WERI-Rb-1 (cell line): ENCODE data around the gene RPTOR.
"Not testable (repeated sequence)": the region's sequence is repeated elsewhere in the genome, so short reads cannot be mapped to it uniquely, and the experiment has no call there.

Experiments
- DNase-seq: peaks from one replicate; pipeline ENCODE4 v3.0.0-alpha.2; 2020
- H3K27ac ChIP-seq: fragments of 250-450 bp; sonication (Bioruptor Pico); 2 replicates; pipeline ENCODE4 v1.5.1; 2020; ENCODE audit warnings: mild to moderate bottlenecking, moderate library complexity
- H3K27me3 ChIP-seq: fragments of 250-450 bp; sonication (Bioruptor Pico); 2 replicates; pipeline ENCODE4 v1.5.1; 2021; ENCODE audit warnings: mild to moderate bottlenecking, low read depth, moderate library complexity; ENCODE audit not compliant: insufficient read depth, severe bottlenecking
- H3K36me3 ChIP-seq: fragments of 250-450 bp; sonication (Bioruptor Pico); 2 replicates; pipeline ENCODE4 v1.5.1; 2020; ENCODE audit warnings: mild to moderate bottlenecking, moderate library complexity
- H3K4me3 ChIP-seq: 2 replicates; pipeline ENCODE4 v1.5.1; 2011; ENCODE audit warnings: low read depth, mild to moderate bottlenecking, control low read depth, low read length
- H3K9me3 ChIP-seq: fragments of 250-450 bp; sonication (Bioruptor Pico); 2 replicates; pipeline ENCODE4 v1.5.1; 2021; ENCODE audit warnings: mild to moderate bottlenecking, moderate library complexity; ENCODE audit not compliant: severe bottlenecking
- CTCF ChIP-seq: IDR thresholded peaks from 2 replicates; pipeline ENCODE4 v1.5.1; 2011; ENCODE audit warnings: low read depth, mild to moderate bottlenecking, control low read depth, inconsistent platforms, low read length

Gene RPTOR

GRCh38 chr17:80529104-80529903 is 15.3 kb upstream of the RPTOR start:
- Histone ChIP-seq H3K36me3 (no peaks in the 10 kb centered on the region), H3K27ac (peak overlapping the region; percentile 62), H3K4me3 (no peak overlapping the region; the same call in 1 of the 2 replicates), H3K27me3 (no peaks in the 10 kb centered on the region), H3K9me3 (peaks cover 3% of the 10 kb centered on the region)
- no peak for TF ChIP-seq CTCF
- peak; percentile 68 for DNase-seq

GRCh38 chr17:80529904-80530292 is 14.7 kb upstream of the RPTOR start:
- no peak for DNase-seq
- TF ChIP-seq CTCF, result no peak
- peaks cover 3% of the 10 kb centered on the region for H3K9me3 ChIP-seq
- H3K36me3 ChIP-seq, result no peaks in the 10 kb centered on the region
- H3K4me3 ChIP-seq, result no peak overlapping the region
- H3K27ac ChIP-seq, result peak overlapping the region; percentile 50
- H3K27me3 ChIP-seq, result no peaks in the 10 kb centered on the region

GRCh38 chr17:80531400-80531799 is 13.2 kb upstream of the RPTOR start:
- TF ChIP-seq CTCF, result no peak
- H3K36me3 ChIP-seq, result no peaks in the 10 kb centered on the region
- peaks cover 3% of the 10 kb centered on the region for H3K9me3 ChIP-seq
- DNase-seq, result no peak
- no peak overlapping the region for H3K27ac ChIP-seq
- H3K27me3 ChIP-seq, result no peaks in the 10 kb centered on the region
- H3K4me3 ChIP-seq, result no peak overlapping the region

GRCh38 chr17:80537386-80537785 is 7.3 kb upstream of the RPTOR start:
- DNase-seq, H3K9me3 ChIP-seq, H3K36me3 ChIP-seq, H3K4me3 ChIP-seq, H3K27me3 ChIP-seq, H3K27ac ChIP-seq: not testable (repeated sequence)

- DNase-seq, result no peak
- Histone ChIP-seq H3K36me3 (no peaks in the 10 kb centered on the region), H3K4me3 (no peak overlapping the region), H3K27ac (no peak overlapping the region), H3K27me3 (no peaks in the 10 kb centered on the region), H3K9me3 (peaks cover 5% of the 10 kb centered on the region)
- no peak for TF ChIP-seq CTCF
Observed at GRCh38 chr17:80538484-80538883, 6.2 kb upstream of the RPTOR start.

- Histone ChIP-seq H3K36me3 (no peaks in the 10 kb centered on the region), H3K27me3 (no peaks in the 10 kb centered on the region), H3K9me3 (peaks cover 5% of the 10 kb centered on the region), H3K27ac (no peak overlapping the region), H3K4me3 (no peak overlapping the region)
- no peak for DNase-seq
- no peak for TF ChIP-seq CTCF
Observed at GRCh38 chr17:80539022-80539641, 5.5 kb upstream of the RPTOR start.
